Mesenchymal stem cell (in vitro differentiated cells and primary cell): Measurements from ENCODE around the gene PFKP. TPM values are rescaled to one million over a fixed set of nuclear protein-coding genes. Genes with fewer than 3 reads are reported as not detected.

Experiments
- DNase-seq: peaks from one replicate; pipeline ENCODE4 v3.0.0-alpha.2; 2013
- H2AFZ ChIP-seq: one replicate; pipeline ENCODE4 v1.6.1; 2013; ENCODE audit warnings: low read depth, mild to moderate bottlenecking, control low read depth, inconsistent platforms, low read length, moderate library complexity
- H2AK5ac ChIP-seq: 2 replicates; pipeline ENCODE4 v1.6.1; 2013; ENCODE audit warnings: low read length, moderate library complexity, mild to moderate bottlenecking, inconsistent platforms; ENCODE audit not compliant: severe bottlenecking
- H2BK120ac ChIP-seq: one replicate; pipeline ENCODE4 v1.6.1; 2013; ENCODE audit warnings: low read depth, mild to moderate bottlenecking, inconsistent platforms, low read length, moderate library complexity
- H2BK12ac ChIP-seq, 2 experiments: one replicate each; pipeline ENCODE4 v1.6.1; 2013; ENCODE audit warnings: inconsistent platforms in 2 of 2, low read length in 2 of 2, mild to moderate bottlenecking in 2 of 2, moderate library complexity in 2 of 2, control low read depth in 1 of 2
- H2BK15ac ChIP-seq: one replicate; pipeline ENCODE4 v1.6.1; 2013; ENCODE audit warnings: mild to moderate bottlenecking, low read depth, inconsistent platforms; ENCODE audit not compliant: poor library complexity, severe bottlenecking
- H2BK5ac ChIP-seq: 2 replicates; pipeline ENCODE4 v1.6.1; 2013; ENCODE audit warnings: low read depth, mild to moderate bottlenecking, low read length, control low read depth, inconsistent platforms; ENCODE audit not compliant: poor library complexity, severe bottlenecking
- H3K14ac ChIP-seq, 2 experiments: one replicate each; pipeline ENCODE4 v1.6.1; 2013; ENCODE audit warnings: inconsistent platforms in 2 of 2, low read length in 2 of 2, control low read depth in 1 of 2, mild to moderate bottlenecking in 1 of 2, moderate library complexity in 1 of 2
- H3K18ac ChIP-seq, 2 experiments: one replicate each; pipeline ENCODE4 v1.6.1; 2013; ENCODE audit warnings: inconsistent platforms in 2 of 2, low read length in 2 of 2, control low read depth in 1 of 2, low read depth in 1 of 2, mild to moderate bottlenecking in 1 of 2
- H3K23ac ChIP-seq, 2 experiments: one replicate each; pipeline ENCODE4 v1.6.1; 2013; ENCODE audit warnings: inconsistent platforms in 2 of 2, low read length in 2 of 2, mild to moderate bottlenecking in 2 of 2, moderate library complexity in 2 of 2, control low read depth in 1 of 2
- H3K27ac ChIP-seq: 2 replicates; pipeline ENCODE4 v1.5.1; 2013; ENCODE audit warnings: mild to moderate bottlenecking, moderate library complexity, low read length, control low read depth, inconsistent platforms; ENCODE audit not compliant: poor library complexity, severe bottlenecking
- H3K27me3 ChIP-seq, 2 experiments: 2 replicates each; pipeline versions ENCODE4 v1.6.1 to v1.7.0; 2013; ENCODE audit warnings: low read length in 2 of 2, mild to moderate bottlenecking in 2 of 2, moderate library complexity in 2 of 2, control low read depth in 1 of 2, inconsistent platforms in 1 of 2; ENCODE audit not compliant: control insufficient read depth in 1 of 2, insufficient read depth in 1 of 2
- H3K36me3 ChIP-seq, 2 experiments: 2 replicates each; pipeline versions ENCODE4 v1.6.1 to v1.7.0; 2013; ENCODE audit warnings: low read length in 2 of 2, control low read depth in 1 of 2, inconsistent platforms in 1 of 2, low read depth in 1 of 2, mild to moderate bottlenecking in 1 of 2; ENCODE audit not compliant: insufficient read depth in 2 of 2, control insufficient read depth in 1 of 2
- H3K4ac ChIP-seq, 2 experiments: one replicate each; pipeline ENCODE4 v1.6.1; 2013; ENCODE audit warnings: inconsistent platforms in 2 of 2, low read length in 2 of 2, mild to moderate bottlenecking in 2 of 2, moderate library complexity in 2 of 2, control low read depth in 1 of 2, low read depth in 1 of 2
- H3K4me1 ChIP-seq: 2 replicates; pipeline ENCODE4 v1.6.1; 2013; ENCODE audit warnings: low read depth, low read length, control low read depth; ENCODE audit not compliant: control insufficient read depth, insufficient read depth
- H3K4me2 ChIP-seq: 2 replicates; pipeline ENCODE4 v1.6.1; 2013; ENCODE audit warnings: low read length, mild to moderate bottlenecking, inconsistent platforms; ENCODE audit not compliant: poor library complexity, severe bottlenecking
- H3K4me3 ChIP-seq, 2 experiments: 2 replicates each; pipeline versions ENCODE4 v1.5.1 to v1.7.0; 2013; ENCODE audit warnings: low read length in 2 of 2, mild to moderate bottlenecking in 2 of 2, control low read depth in 1 of 2, low read depth in 1 of 2; ENCODE audit not compliant: insufficient read depth in 1 of 2
- H3K79me1 ChIP-seq: replicated peaks from 2 replicates; pipeline ENCODE4 v1.6.1; 2013; ENCODE audit warnings: mild to moderate bottlenecking, control low read depth, low read length, inconsistent platforms; ENCODE audit not compliant: poor library complexity, severe bottlenecking
- H3K9ac ChIP-seq: 2 replicates; pipeline ENCODE4 v1.7.0; 2013; ENCODE audit warnings: mild to moderate bottlenecking, low read length, moderate library complexity
- H3K9me3 ChIP-seq: 2 replicates; pipeline ENCODE4 v1.7.0; 2013; ENCODE audit warnings: mild to moderate bottlenecking, low read length; ENCODE audit not compliant: control insufficient read depth
- H4K8ac ChIP-seq: one replicate; pipeline ENCODE4 v1.6.1; 2013; ENCODE audit warnings: inconsistent platforms, mild to moderate bottlenecking, low read length, moderate library complexity
- H4K91ac ChIP-seq: one replicate; pipeline ENCODE4 v1.6.1; 2013; ENCODE audit warnings: mild to moderate bottlenecking, low read length, inconsistent platforms
- WGBS: methylation state at CpG from one replicate; pipeline ENCODE4 v1.1.7; 2013; ENCODE audit warnings: mixed read lengths; 5-methylcytosine and 5-hydroxymethylcytosine counted together
- polyA plus RNA-seq, 2 experiments: library from polyadenylated mRNA; stranded (reverse); fragments of 200-250 nt; gene quantifications; one replicate each; pipeline ENCODE4 v1.2.3, GENCODE V29; 2013

The PFKP gene
- polyA plus RNA-seq (2013, experiment 1 of 2) = 57.2 TPM
- polyA plus RNA-seq (2013, experiment 2 of 2) = 54.3 TPM

GRCh38 chr10:3067118-3067858, at the start of gene PFKP:
TSS of gene PFKP (plus strand) at chr10:3067548. CDS start at chr10:3067596, 48 bp downstream.
- WGBS = under 1% methylated on average over 67 of the region's 86 CpGs
- peaks cover 30% of the 10 kb centered on the region for H3K4me1 ChIP-seq
- peaks cover 4% of the 10 kb centered on the region for H3K79me1 ChIP-seq

GRCh38 chr10:3018247-3018646, 49.1 kb upstream of the PFKP start:
- no peaks in the 10 kb centered on the region for H3K4me1 ChIP-seq
- no peak overlapping the region for H2AFZ ChIP-seq
- no peak overlapping the region for H2AK5ac ChIP-seq
- no peak overlapping the region for H3K27ac ChIP-seq
- no peak overlapping the region for H3K14ac ChIP-seq
- H4K8ac ChIP-seq = no peak overlapping the region
- H3K23ac ChIP-seq = no peak overlapping the region
- no peak overlapping the region for H3K4me3 ChIP-seq
- H2BK15ac ChIP-seq = no peak overlapping the region
- no peak overlapping the region for H2BK5ac ChIP-seq
- H3K27me3 ChIP-seq = peaks cover 4 to 65% of the 10 kb centered on the region in 2 experiments
- H3K4me2 ChIP-seq = no peak overlapping the region
- no peak overlapping the region for H4K91ac ChIP-seq
- no peaks in the 10 kb centered on the region for H3K36me3 ChIP-seq
- H3K9me3 ChIP-seq = peaks cover 6% of the 10 kb centered on the region
- H3K79me1 ChIP-seq = no peaks in the 10 kb centered on the region
- H3K9ac ChIP-seq = no peak overlapping the region
- H2BK120ac ChIP-seq = no peak overlapping the region
- no peak overlapping the region for H3K4ac ChIP-seq
- no peak for DNase-seq
- no peak overlapping the region for H3K18ac ChIP-seq
- no peak overlapping the region for H2BK12ac ChIP-seq
- WGBS = 91% methylated on average over 4 of the region's 4 CpGs

More at GRCh38 chr10:3067118-3067858, at the start of gene PFKP:
- H2BK15ac ChIP-seq = peak within 1 kb of the TSS; percentile 97
- peak within 1 kb of the TSS; percentile 84 for H2AFZ ChIP-seq
- peak within 1 kb of the TSS; percentile 89 to 90 for H3K4ac ChIP-seq
- H2BK5ac ChIP-seq = no peak within 1 kb of the TSS
- H3K27ac ChIP-seq = no peak within 1 kb of the TSS
- H4K91ac ChIP-seq = peak within 1 kb of the TSS; percentile 76
- H3K4me3 ChIP-seq = peak within 1 kb of the TSS; percentile 78 to 85
- peak within 1 kb of the TSS; percentile 84 for H3K9ac ChIP-seq
- H3K36me3 ChIP-seq = peaks cover 2 to 5% of the 10 kb centered on the region in 2 experiments
- H3K23ac ChIP-seq = peak within 1 kb of the TSS; percentile 24 to 86
- peak within 1 kb of the TSS; percentile 86 for H4K8ac ChIP-seq
- peak within 1 kb of the TSS; percentile 95 for H2BK120ac ChIP-seq
- H3K9me3 ChIP-seq = no peaks in the 10 kb centered on the region
- H3K14ac ChIP-seq = peak within 1 kb of the TSS in 1 of 2 experiments; percentile 68
- DNase-seq = peak; percentile 24
- H3K4me2 ChIP-seq = peak within 1 kb of the TSS; percentile 94
- no peak within 1 kb of the TSS for H2AK5ac ChIP-seq
- H3K18ac ChIP-seq = peak within 1 kb of the TSS; percentile 84 to 94
- H3K27me3 ChIP-seq = peaks cover 0 to 4% of the 10 kb centered on the region in 2 experiments
- H2BK12ac ChIP-seq = peak within 1 kb of the TSS; percentile 35 to 48

- no peak overlapping the region for H2AFZ ChIP-seq
- H3K27me3 ChIP-seq = peaks cover 0 to 53% of the 10 kb centered on the region in 2 experiments
- no peaks in the 10 kb centered on the region for H3K36me3 ChIP-seq
- H2BK5ac ChIP-seq = no peak overlapping the region
- no peak overlapping the region for H4K91ac ChIP-seq
- no peak overlapping the region for H2BK15ac ChIP-seq
- peaks cover 9% of the 10 kb centered on the region for H3K9me3 ChIP-seq
- H3K4me3 ChIP-seq = no peak overlapping the region
- H4K8ac ChIP-seq = no peak overlapping the region
- H2BK120ac ChIP-seq = no peak overlapping the region
- no peak overlapping the region for H3K9ac ChIP-seq
- H3K23ac ChIP-seq = no peak overlapping the region
- no peak overlapping the region for H2BK12ac ChIP-seq
- H3K79me1 ChIP-seq = no peaks in the 10 kb centered on the region
- H3K14ac ChIP-seq = no peak overlapping the region
- no peak overlapping the region for H2AK5ac ChIP-seq
- no peak overlapping the region for H3K4me2 ChIP-seq
- H3K4ac ChIP-seq = no peak overlapping the region
- H3K4me1 ChIP-seq = no peaks in the 10 kb centered on the region
- no peak overlapping the region for H3K18ac ChIP-seq
- no peak for DNase-seq
- H3K27ac ChIP-seq = no peak overlapping the region
- WGBS = 87% methylated on average over 15 of the region's 15 CpGs
These were observed 47.0 kb upstream of the PFKP start for GRCh38 chr10:3020311-3020710.

GRCh38 chr10:3020881-3021280, 46.5 kb upstream of the PFKP start:
- no peak overlapping the region for H2AK5ac ChIP-seq
- no peak overlapping the region for H4K8ac ChIP-seq
- no peak overlapping the region for H2BK120ac ChIP-seq
- peaks cover 0 to 47% of the 10 kb centered on the region in 2 experiments for H3K27me3 ChIP-seq
- H2BK12ac ChIP-seq = peak overlapping the region in 1 of 2 experiments; percentile 31
- no peak overlapping the region for H2BK5ac ChIP-seq
- peak overlapping the region in 1 of 2 experiments; percentile 21 for H3K18ac ChIP-seq
- H3K4me3 ChIP-seq = no peak overlapping the region
- WGBS = 95% methylated on average over 19 of the region's 19 CpGs
- no peak overlapping the region for H3K14ac ChIP-seq
- no peak for DNase-seq
- H3K27ac ChIP-seq = no peak overlapping the region
- H3K79me1 ChIP-seq = no peaks in the 10 kb centered on the region
- no peaks in the 10 kb centered on the region for H3K4me1 ChIP-seq
- no peak overlapping the region for H2BK15ac ChIP-seq
- H2AFZ ChIP-seq = no peak overlapping the region
- H3K4ac ChIP-seq = no peak overlapping the region
- H3K23ac ChIP-seq = no peak overlapping the region
- H3K9me3 ChIP-seq = peaks cover 9% of the 10 kb centered on the region
- H3K9ac ChIP-seq = no peak overlapping the region
- H3K4me2 ChIP-seq = no peak overlapping the region
- H4K91ac ChIP-seq = no peak overlapping the region
- H3K36me3 ChIP-seq = no peaks in the 10 kb centered on the region
